Neural cell (in vitro differentiated cells): ENCODE data around the gene GAPDHS. TPM values are rescaled to one million over a fixed set of nuclear protein-coding genes. Genes with fewer than 3 reads are reported as not detected.

Source experiments
- H2AFZ ChIP-seq: fragments of 200-600, 300-800 bp; sonication (generic), shearing (Covaris generic); 2 replicates; pipeline ENCODE4 v1.6.0; 2014; ENCODE audit warnings: low read depth, mild to moderate bottlenecking, antibody characterized with exemption, low read length, moderate library complexity
- H3F3A ChIP-seq: fragments of 200-600 bp; shearing (Covaris generic); 2 replicates; pipeline ENCODE4 v1.6.1; 2016; ENCODE audit warnings: mild to moderate bottlenecking, moderate library complexity, mixed read lengths, antibody characterized with exemption, low read length; ENCODE audit not compliant: insufficient read depth, poor library complexity, severe bottlenecking
- H3K27ac ChIP-seq: fragments of 200-600, 300-800 bp; sonication (generic), shearing (Covaris generic); 2 replicates; pipeline ENCODE4 v1.5.1; 2014; ENCODE audit warnings: mild to moderate bottlenecking, low read length, moderate library complexity
- H3K27me3 ChIP-seq: fragments of 300-800, 200-600 bp; sonication (generic), shearing (Covaris generic); 2 replicates; pipeline ENCODE4 v1.6.0; 2014; ENCODE audit warnings: mild to moderate bottlenecking, low read depth, low read length, moderate library complexity; ENCODE audit not compliant: insufficient read depth
- H3K36me3 ChIP-seq: fragments of 300-800, 200-600 bp; sonication (generic), shearing (Covaris generic); 2 replicates; pipeline ENCODE4 v1.5.1; 2014; ENCODE audit warnings: mild to moderate bottlenecking, antibody characterized with exemption, low read length, moderate library complexity; ENCODE audit not compliant: insufficient read depth
- H3K4me2 ChIP-seq: fragments of 300-800, 200-600 bp; sonication (generic), shearing (Covaris generic); 2 replicates; pipeline ENCODE4 v1.6.0; 2014; ENCODE audit warnings: mild to moderate bottlenecking, low read length
- H3K4me3 ChIP-seq: fragments of 300-800, 200-600 bp; sonication (generic), shearing (Covaris generic); 2 replicates; pipeline ENCODE4 v1.5.1; 2014; ENCODE audit warnings: mild to moderate bottlenecking, low read length, moderate library complexity
- H3K79me2 ChIP-seq: fragments of 200-600 bp; shearing (Covaris generic); replicated peaks from 2 replicates; pipeline ENCODE4 v1.6.0; 2014; ENCODE audit warnings: mild to moderate bottlenecking, low read length, moderate library complexity; ENCODE audit not compliant: insufficient read depth
- H3K9ac ChIP-seq: fragments of 300-800, 200-600 bp; sonication (generic), shearing (Covaris generic); 2 replicates; pipeline ENCODE4 v1.6.1; 2016; ENCODE audit warnings: mild to moderate bottlenecking, low read length, mixed read lengths
- H3K9me2 ChIP-seq: fragments of 200-600 bp; shearing (Covaris generic); 2 replicates; pipeline ENCODE4 v1.6.1; 2016; ENCODE audit warnings: mild to moderate bottlenecking, low read length, mixed read lengths; ENCODE audit not compliant: insufficient read depth
- H3K9me3 ChIP-seq: fragments of 200-600, 300-800 bp; sonication (generic), shearing (Covaris generic); 2 replicates; pipeline ENCODE4 v1.6.1; 2016; ENCODE audit warnings: mild to moderate bottlenecking, mixed run types, low read length, moderate library complexity, mixed read lengths
- H4K20me1 ChIP-seq: fragments of 200-600 bp; shearing (Covaris generic); 2 replicates; pipeline ENCODE4 v1.6.1; 2016; ENCODE audit warnings: mild to moderate bottlenecking, mixed run types; ENCODE audit not compliant: insufficient read depth
- EP300 ChIP-seq: fragments of 450-650 bp; conservative IDR thresholded peaks from 2 replicates; pipeline ENCODE4 v1.6.1; 2014; ENCODE audit warnings: antibody characterized with exemption, mild to moderate bottlenecking, moderate library complexity; ENCODE audit not compliant: poor library complexity, severe bottlenecking
- EZH2 ChIP-seq: fragments of 200-600, 300-800 bp; shearing (Covaris generic), sonication (generic); IDR thresholded peaks from 2 replicates; pipeline ENCODE4 v1.6.1; 2014; ENCODE audit warnings: antibody characterized with exemption, low read length, borderline replicate concordance, mild to moderate bottlenecking; ENCODE audit not compliant: insufficient read depth, poor library complexity, severe bottlenecking
- MXI1 ChIP-seq: fragments of 450-650 bp; conservative IDR thresholded peaks from 2 replicates; pipeline ENCODE4 v1.6.1; 2014; ENCODE audit warnings: antibody characterized with exemption, mild to moderate bottlenecking; ENCODE audit not compliant: poor library complexity, severe bottlenecking
- POLR2AphosphoS5 ChIP-seq: IDR thresholded peaks from 2 replicates; pipeline ENCODE4 v1.6.1; 2012
- RAD21 ChIP-seq: fragments of 450-650 bp; conservative IDR thresholded peaks from 2 replicates; pipeline ENCODE4 v1.6.1; 2014; ENCODE audit warnings: antibody characterized with exemption, mild to moderate bottlenecking, moderate library complexity
- SMC3 ChIP-seq: fragments of 450-650 bp; conservative IDR thresholded peaks from 2 replicates; pipeline ENCODE4 v1.6.1; 2014; ENCODE audit warnings: antibody characterized with exemption, mild to moderate bottlenecking, moderate library complexity; ENCODE audit not compliant: poor library complexity
- TAF1 ChIP-seq: IDR thresholded peaks from 2 replicates; pipeline ENCODE4 v1.6.1; 2012; ENCODE audit warnings: low read depth
- polyA plus RNA-seq: library from polyadenylated mRNA; depleted of rRNA; stranded (reverse); fragments of >200 nt; gene quantifications from 2 replicates; pipeline ENCODE4 v1.2.3, GENCODE V29; 2014
- TF ChIP-seq, protein P1 (sequence below): IDR thresholded peaks from 2 replicates; pipeline ENCODE4 v1.6.1; 2012; ENCODE audit warnings: borderline replicate concordance
- TF ChIP-seq, protein P2 (sequence below): fragments of 450-650 bp; IDR thresholded peaks from 2 replicates; pipeline ENCODE4 v1.5.1; 2014; ENCODE audit warnings: antibody characterized with exemption, mild to moderate bottlenecking, moderate library complexity; ENCODE audit not compliant: poor library complexity, severe bottlenecking

The GAPDHS gene
- polyA plus RNA-seq, 1 donor from 2014 or later: not detected

DNA sequence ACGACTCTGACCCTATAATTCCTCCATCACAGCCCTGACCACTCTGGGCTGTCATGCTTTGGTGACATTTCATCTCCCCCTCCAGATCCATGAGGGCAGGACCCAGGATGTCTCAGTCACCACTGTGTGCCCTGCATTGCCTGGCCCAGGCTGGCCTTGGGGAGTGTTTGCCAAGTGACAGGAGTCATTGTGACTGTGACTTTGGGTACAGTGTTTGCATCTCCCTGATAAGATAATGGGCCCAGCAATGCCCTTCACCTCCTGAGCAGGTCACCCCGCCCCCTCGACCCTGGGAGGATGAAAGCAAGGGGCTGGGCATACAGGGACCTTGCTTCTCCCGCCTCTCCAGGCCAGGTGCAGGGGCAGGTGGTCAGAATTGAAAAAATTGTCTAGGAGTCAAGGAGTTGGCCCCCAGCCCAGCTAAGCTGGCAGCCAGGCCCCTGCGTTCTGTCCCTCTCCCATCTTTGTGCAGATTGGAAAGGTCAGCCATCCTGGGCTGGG is 36.1 kb downstream of the GAPDHS start:
- no peaks in the 10 kb centered on the region for H3K9me3 ChIP-seq
- H3K4me2 ChIP-seq: no peak overlapping the region
- no peaks in the 10 kb centered on the region for H3K79me2 ChIP-seq
- no peak overlapping the region for H2AFZ ChIP-seq
- H3K27ac ChIP-seq: no peak overlapping the region
- H3K27me3 ChIP-seq: no peaks in the 10 kb centered on the region
- no peak overlapping the region for H3K9ac ChIP-seq
- H3K4me3 ChIP-seq: no peak overlapping the region
- H4K20me1 ChIP-seq: no peaks in the 10 kb centered on the region
- no peaks in the 10 kb centered on the region for H3F3A ChIP-seq
- no peak for TF ChIP-seq TAF1
- TF ChIP-seq, protein P1, sequence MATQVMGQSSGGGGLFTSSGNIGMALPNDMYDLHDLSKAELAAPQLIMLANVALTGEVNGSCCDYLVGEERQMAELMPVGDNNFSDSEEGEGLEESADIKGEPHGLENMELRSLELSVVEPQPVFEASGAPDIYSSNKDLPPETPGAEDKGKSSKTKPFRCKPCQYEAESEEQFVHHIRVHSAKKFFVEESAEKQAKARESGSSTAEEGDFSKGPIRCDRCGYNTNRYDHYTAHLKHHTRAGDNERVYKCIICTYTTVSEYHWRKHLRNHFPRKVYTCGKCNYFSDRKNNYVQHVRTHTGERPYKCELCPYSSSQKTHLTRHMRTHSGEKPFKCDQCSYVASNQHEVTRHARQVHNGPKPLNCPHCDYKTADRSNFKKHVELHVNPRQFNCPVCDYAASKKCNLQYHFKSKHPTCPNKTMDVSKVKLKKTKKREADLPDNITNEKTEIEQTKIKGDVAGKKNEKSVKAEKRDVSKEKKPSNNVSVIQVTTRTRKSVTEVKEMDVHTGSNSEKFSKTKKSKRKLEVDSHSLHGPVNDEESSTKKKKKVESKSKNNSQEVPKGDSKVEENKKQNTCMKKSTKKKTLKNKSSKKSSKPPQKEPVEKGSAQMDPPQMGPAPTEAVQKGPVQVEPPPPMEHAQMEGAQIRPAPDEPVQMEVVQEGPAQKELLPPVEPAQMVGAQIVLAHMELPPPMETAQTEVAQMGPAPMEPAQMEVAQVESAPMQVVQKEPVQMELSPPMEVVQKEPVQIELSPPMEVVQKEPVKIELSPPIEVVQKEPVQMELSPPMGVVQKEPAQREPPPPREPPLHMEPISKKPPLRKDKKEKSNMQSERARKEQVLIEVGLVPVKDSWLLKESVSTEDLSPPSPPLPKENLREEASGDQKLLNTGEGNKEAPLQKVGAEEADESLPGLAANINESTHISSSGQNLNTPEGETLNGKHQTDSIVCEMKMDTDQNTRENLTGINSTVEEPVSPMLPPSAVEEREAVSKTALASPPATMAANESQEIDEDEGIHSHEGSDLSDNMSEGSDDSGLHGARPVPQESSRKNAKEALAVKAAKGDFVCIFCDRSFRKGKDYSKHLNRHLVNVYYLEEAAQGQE: no peak
- TF ChIP-seq, protein P2, sequence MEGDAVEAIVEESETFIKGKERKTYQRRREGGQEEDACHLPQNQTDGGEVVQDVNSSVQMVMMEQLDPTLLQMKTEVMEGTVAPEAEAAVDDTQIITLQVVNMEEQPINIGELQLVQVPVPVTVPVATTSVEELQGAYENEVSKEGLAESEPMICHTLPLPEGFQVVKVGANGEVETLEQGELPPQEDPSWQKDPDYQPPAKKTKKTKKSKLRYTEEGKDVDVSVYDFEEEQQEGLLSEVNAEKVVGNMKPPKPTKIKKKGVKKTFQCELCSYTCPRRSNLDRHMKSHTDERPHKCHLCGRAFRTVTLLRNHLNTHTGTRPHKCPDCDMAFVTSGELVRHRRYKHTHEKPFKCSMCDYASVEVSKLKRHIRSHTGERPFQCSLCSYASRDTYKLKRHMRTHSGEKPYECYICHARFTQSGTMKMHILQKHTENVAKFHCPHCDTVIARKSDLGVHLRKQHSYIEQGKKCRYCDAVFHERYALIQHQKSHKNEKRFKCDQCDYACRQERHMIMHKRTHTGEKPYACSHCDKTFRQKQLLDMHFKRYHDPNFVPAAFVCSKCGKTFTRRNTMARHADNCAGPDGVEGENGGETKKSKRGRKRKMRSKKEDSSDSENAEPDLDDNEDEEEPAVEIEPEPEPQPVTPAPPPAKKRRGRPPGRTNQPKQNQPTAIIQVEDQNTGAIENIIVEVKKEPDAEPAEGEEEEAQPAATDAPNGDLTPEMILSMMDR: no peak
- no peak for TF ChIP-seq POLR2AphosphoS5
- no peak for TF ChIP-seq MXI1
- no peak for TF ChIP-seq EP300
- TF ChIP-seq EZH2: no peak
- TF ChIP-seq SMC3: no peak
- no peak for TF ChIP-seq RAD21
- no peaks in the 10 kb centered on the region for H3K9me2 ChIP-seq
- H3K36me3 ChIP-seq: no peaks in the 10 kb centered on the region

DNA sequence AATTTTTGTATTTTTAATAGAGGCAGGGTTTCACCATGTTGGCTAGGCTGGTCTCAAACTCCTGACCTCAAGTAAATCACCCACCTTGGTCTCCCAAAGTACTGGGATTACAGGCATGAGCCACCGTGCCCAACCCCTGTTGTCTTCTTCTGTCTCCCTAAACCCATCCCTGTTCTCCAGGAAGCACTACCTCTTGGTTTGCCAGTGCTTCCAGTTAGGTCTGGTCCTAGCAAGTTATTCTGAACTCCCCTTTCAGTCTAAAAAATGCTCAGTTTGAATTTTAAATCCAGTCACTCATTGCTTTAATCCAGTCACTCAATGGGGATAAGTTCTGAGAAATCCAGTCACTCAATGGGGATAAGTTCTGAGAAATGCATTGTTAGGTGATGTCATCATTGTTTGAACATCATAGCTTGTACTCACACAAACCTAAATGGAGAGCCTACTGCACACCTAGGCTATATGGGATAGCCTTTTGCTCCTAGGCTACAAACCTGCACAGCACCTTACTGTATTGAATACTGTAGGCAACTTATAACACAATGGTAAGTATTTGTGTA is 38.2 kb downstream of the GAPDHS start:
- Histone ChIP-seq H2AFZ (no peak overlapping the region), H3K36me3 (no peaks in the 10 kb centered on the region), H3K9ac (no peak overlapping the region), H3K27me3 (no peaks in the 10 kb centered on the region), H3K9me3 (no peaks in the 10 kb centered on the region), H3K4me2 (no peak overlapping the region), H3K27ac (no peak overlapping the region), H3K9me2 (no peaks in the 10 kb centered on the region), H3K79me2 (no peaks in the 10 kb centered on the region), H3K4me3 (no peak overlapping the region), H4K20me1 (no peaks in the 10 kb centered on the region), H3F3A (no peaks in the 10 kb centered on the region)
- TF ChIP-seq MXI1 (no peak), TAF1 (no peak)
- TF ChIP-seq, protein P1: no peak
